ENCODE measurements around the gene CSE1L.
"Not testable (repeated sequence)": the region's sequence is repeated elsewhere in the genome, so short reads cannot be mapped to it uniquely, and the experiment has no call there.

The CSE1L gene

DNA sequence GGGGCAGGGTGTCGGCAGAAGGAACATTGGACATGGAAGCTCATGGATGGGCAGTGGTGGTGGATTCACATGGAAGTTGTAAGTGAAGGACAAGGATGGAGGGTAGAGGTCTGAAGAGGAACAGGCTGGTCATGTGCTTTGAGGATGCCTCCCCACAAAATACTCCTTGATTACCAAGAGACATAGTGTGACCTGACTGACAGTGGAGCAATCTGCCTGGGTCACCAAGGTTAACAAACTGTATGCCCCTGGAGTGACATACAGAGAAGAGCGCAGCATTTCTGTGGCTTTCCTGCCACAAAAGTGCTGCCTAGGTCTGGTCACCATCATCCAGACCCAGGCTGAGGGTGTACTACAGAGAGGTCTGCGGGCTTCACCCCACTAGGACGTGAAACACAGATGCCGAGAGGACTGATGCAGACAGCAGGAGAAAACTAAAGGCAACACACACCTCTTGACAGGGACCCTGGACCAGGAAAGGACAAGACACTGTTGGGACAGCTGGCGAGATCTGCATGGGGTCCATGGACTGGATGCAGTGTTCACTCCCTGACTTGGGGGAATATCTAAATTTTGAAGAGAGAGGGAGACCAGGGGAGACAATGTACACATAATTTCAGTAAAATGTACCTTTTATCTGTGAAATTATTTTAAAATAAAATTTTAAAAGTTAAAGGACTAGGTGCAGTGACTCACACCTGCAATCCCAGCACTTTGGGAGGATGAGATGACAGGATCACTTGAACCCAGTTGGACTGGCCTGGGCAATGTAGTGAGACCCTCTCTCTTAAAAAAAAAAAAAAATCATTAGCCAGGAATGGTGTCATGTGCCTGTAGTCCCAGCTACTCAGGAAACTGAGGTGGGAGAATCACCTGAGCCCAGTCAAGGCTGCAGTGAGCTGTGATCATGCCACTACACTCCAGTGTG lies 64.9 kb downstream of the CSE1L start:
- Histone ChIP-seq H3K4me1 (ENCODE audit: control insufficient read depth, insufficient read depth, low read length) (no peaks in the 10 kb centered on the region), H3K27me3 (ENCODE audit: control insufficient read depth, insufficient read depth, low read length) (no peaks in the 10 kb centered on the region), H3K4me3 (ENCODE audit: low read length) (no peak overlapping the region), H3K27ac (ENCODE audit: low read depth, low read length) (no peak overlapping the region), H3K9ac (ENCODE audit: low read length) (no peak overlapping the region), H3K36me3 (ENCODE audit: control insufficient read depth, insufficient read depth, low read length) (peaks cover 16% of the 10 kb centered on the region)

DNA sequence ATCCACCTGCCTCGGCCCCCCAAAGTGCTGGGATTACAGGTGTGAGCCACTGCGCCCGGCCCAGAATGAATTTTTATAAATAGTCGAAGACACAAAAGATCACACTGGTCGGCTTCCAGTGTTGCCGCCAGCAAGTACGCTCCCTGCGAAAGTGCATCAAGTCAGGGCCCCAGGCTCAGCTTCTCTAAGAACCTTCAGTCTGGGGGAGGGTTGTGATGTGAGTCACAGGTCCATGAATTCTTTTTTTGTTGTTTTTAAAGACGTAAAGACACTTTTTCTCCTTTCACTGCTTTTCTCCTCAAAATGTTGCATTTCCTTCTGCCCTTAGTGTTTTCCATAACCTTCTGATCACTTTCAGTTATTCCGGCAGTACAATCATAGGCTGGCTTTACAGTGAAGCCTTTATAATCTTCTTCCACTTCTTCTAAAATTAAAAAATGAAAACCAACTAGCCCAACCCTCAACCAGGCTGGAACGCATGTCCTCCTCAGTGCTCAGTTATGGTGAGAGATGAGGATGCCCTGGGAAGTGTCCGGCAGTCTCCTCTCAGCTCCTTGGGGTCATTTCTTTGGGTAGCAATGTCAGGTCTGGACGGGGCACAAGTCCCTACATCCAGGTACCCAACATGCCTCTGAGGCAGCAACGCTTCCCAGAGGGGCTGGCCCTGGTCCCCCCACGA lies 66.6 kb downstream of the CSE1L start:
- no peaks in the 10 kb centered on the region for H3K4me1 ChIP-seq (ENCODE audit: control insufficient read depth, insufficient read depth, low read length)
- no peak overlapping the region for H3K9ac ChIP-seq (ENCODE audit: low read length)
- no peak overlapping the region for H3K4me3 ChIP-seq (ENCODE audit: low read length)
- peaks cover 29% of the 10 kb centered on the region for H3K36me3 ChIP-seq (ENCODE audit: control insufficient read depth, insufficient read depth, low read length)
- no peaks in the 10 kb centered on the region for H3K27me3 ChIP-seq (ENCODE audit: control insufficient read depth, insufficient read depth, low read length)
- H3K27ac ChIP-seq (ENCODE audit: low read depth, low read length) = no peak overlapping the region

DNA sequence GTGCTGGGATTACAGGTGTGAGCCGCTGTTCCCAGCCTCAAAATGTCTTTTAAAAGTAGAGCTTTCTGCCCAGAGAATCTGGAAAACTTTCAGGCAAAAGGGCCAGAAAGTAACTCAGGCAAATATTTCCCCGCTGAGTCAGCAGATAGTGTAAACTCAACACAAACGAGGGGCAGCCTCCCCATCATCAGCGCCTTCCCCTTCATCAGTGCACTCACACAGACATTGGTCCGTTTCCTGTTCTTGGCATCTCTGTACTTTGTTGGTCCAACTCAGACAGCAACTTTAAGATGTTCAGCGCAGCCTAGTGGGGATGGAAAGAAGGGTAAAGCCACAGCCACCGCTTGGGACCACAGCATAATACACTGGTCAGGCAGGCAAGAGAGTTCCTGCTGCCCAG lies 69.5 kb downstream of the CSE1L start:
- Histone ChIP-seq H3K9ac (ENCODE audit: low read length) (no peak overlapping the region), H3K36me3 (ENCODE audit: control insufficient read depth, insufficient read depth, low read length) (peaks cover 44% of the 10 kb centered on the region), H3K4me3 (ENCODE audit: low read length) (no peak overlapping the region), H3K27ac (ENCODE audit: low read depth, low read length) (no peak overlapping the region), H3K27me3 (ENCODE audit: control insufficient read depth, insufficient read depth, low read length) (no peaks in the 10 kb centered on the region), H3K4me1 (ENCODE audit: control insufficient read depth, insufficient read depth, low read length) (no peaks in the 10 kb centered on the region)

DNA sequence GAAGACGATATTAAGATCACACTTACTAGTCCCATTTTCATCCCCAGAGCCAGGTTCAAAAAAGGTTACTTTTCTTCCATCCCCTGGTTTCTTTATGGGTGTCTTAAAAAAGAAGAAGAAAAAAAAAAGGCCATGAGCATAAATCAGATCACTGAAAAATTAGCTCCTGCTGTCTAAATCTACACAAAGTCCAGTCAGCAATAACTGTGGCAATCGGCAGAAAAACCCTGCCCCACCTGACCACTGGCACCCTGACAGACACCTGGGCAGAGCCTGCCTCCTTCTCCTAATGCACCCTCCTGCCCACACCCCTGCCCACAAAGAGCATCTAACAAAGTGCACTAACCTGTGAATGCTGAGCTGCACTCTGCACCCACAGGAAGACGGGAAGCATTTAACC lies 72.2 kb downstream of the CSE1L start:
- Histone ChIP-seq H3K27me3 (ENCODE audit: control insufficient read depth, insufficient read depth, low read length) (no peaks in the 10 kb centered on the region), H3K36me3 (ENCODE audit: control insufficient read depth, insufficient read depth, low read length) (peaks cover 41% of the 10 kb centered on the region), H3K27ac (ENCODE audit: low read depth, low read length) (no peak overlapping the region), H3K4me3 (ENCODE audit: low read length) (no peak overlapping the region), H3K9ac (ENCODE audit: low read length) (no peak overlapping the region), H3K4me1 (ENCODE audit: control insufficient read depth, insufficient read depth, low read length) (no peaks in the 10 kb centered on the region)

DNA sequence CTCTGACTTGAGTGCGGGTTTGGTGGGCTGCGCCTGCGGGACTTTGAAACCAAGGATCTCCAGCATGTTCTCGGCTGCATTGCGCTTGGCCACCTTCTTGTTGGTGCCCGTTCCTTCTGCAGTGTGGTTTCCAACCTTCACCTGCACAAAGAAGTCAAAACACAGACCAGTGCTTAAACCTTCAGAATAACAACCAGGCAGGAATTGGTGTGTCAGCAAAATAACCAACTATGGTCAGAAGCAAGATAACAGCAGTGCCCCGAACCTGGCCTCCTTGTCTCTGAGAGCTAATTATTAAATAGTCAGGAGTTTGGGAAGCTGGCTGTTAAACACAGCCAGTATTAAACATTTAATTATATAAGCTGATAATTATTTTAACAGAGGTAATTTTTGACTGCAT lies 73.9 kb downstream of the CSE1L start:
- Histone ChIP-seq H3K27me3 (ENCODE audit: control insufficient read depth, insufficient read depth, low read length) (no peaks in the 10 kb centered on the region), H3K36me3 (ENCODE audit: control insufficient read depth, insufficient read depth, low read length) (peaks cover 40% of the 10 kb centered on the region), H3K4me1 (ENCODE audit: control insufficient read depth, insufficient read depth, low read length) (no peaks in the 10 kb centered on the region), H3K4me3 (ENCODE audit: low read length) (no peak overlapping the region), H3K27ac (ENCODE audit: low read depth, low read length) (no peak overlapping the region), H3K9ac (ENCODE audit: low read length) (no peak overlapping the region)

DNA sequence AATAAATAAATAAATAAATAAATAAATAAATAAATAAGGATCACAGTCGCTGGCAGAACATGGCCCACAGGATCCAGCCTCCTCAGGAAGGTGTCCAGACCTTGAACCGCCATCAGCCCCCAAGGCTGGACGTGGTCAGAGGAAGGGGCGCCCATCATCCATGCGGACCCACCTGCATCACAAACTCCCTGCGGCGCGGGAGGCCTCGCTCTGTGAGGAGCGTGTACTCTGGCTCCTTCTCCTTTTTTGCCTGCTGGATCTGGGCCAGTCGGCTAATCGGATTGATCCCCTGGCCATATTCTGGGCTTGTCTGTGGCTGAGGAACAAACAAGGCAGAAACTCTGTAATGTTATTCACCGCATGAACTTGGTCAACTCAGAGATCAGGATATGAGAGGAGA lies 76.8 kb downstream of the CSE1L start:
- Histone ChIP-seq H3K4me3 (ENCODE audit: low read length) (no peak overlapping the region), H3K27ac (ENCODE audit: low read depth, low read length) (no peak overlapping the region), H3K36me3 (ENCODE audit: control insufficient read depth, insufficient read depth, low read length) (peaks cover 21% of the 10 kb centered on the region), H3K9ac (ENCODE audit: low read length) (no peak overlapping the region), H3K4me1 (ENCODE audit: control insufficient read depth, insufficient read depth, low read length) (no peaks in the 10 kb centered on the region), H3K27me3 (ENCODE audit: control insufficient read depth, insufficient read depth, low read length) (no peaks in the 10 kb centered on the region)

DNA sequence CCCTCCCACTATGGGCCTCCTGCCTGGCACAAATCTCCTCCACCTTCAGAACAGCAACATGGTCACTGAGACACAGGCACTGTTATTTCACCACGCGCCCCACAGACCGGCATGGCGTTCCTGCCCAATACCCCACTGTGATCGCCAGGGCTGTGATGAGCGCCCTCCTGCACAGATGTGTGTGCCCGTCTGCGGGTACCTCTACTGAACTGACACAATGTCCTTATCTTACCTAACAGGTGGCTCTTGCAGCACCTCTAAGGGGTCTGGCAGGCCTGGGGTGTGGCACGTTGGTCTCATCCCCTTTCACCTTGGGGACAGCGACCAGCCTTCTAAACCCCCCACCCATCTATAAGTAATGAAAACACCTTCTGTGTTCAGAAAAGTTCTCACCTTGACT lies 77.9 kb downstream of the CSE1L start:
- H3K27ac ChIP-seq (ENCODE audit: low read depth, low read length) = no peak overlapping the region
- no peaks in the 10 kb centered on the region for H3K27me3 ChIP-seq (ENCODE audit: control insufficient read depth, insufficient read depth, low read length)
- peaks cover 14% of the 10 kb centered on the region for H3K36me3 ChIP-seq (ENCODE audit: control insufficient read depth, insufficient read depth, low read length)
- no peak overlapping the region for H3K4me3 ChIP-seq (ENCODE audit: low read length)
- no peak overlapping the region for H3K9ac ChIP-seq (ENCODE audit: low read length)
- no peaks in the 10 kb centered on the region for H3K4me1 ChIP-seq (ENCODE audit: control insufficient read depth, insufficient read depth, low read length)

DNA sequence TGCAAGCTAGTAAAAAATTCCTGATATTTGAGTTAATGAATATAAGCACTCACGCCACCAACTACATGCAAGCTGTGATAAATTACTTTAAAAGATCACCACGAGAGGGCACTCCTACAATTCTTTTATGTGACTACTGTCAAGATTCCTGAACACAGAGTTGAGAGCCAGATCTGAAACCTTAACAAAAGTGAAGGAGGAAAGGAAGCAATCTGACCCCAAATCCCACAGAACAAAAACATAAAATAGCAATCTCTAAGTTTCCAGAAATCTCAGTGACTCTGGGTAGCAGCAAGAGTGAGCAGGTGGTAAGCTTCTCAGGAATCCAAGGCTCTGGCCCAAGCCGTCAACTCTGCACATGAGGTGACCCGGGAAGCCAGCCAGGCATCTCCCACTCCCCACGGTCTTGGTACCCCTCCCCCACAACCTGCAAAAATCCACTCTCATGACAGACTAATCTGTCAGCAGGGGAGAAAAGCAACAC lies 86.9 kb downstream of the CSE1L start:
- H3K4me1 ChIP-seq (ENCODE audit: control insufficient read depth, insufficient read depth, low read length) = no peaks in the 10 kb centered on the region
- no peak overlapping the region for H3K4me3 ChIP-seq (ENCODE audit: low read length)
- H3K36me3 ChIP-seq (ENCODE audit: control insufficient read depth, insufficient read depth, low read length) = peaks cover 8% of the 10 kb centered on the region
- no peak overlapping the region for H3K27ac ChIP-seq (ENCODE audit: low read depth, low read length)
- H3K27me3 ChIP-seq (ENCODE audit: control insufficient read depth, insufficient read depth, low read length) = no peaks in the 10 kb centered on the region
- H3K9ac ChIP-seq (ENCODE audit: low read length) = no peak overlapping the region

DNA sequence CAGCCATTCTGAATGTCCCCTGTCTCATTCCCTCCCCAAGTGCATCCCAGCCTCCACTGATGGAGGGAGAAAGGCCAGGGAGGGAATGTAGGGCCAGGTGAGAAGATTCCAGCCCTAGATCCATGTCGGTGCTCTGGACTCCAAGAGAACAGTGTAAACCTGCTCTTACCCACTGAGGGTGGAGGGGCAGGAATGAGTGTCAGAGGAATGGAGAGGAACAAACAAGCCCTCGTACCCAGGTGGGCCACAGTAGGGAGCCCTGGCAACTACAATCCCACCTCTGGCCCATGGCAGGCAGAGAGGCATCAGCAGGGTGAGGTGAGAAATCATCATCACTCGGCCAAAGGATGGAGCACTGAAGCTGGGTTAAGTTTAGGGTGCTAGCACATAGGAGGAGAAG lies 87.5 kb downstream of the CSE1L start:
- no peak overlapping the region for H3K9ac ChIP-seq (ENCODE audit: low read length)
- no peaks in the 10 kb centered on the region for H3K27me3 ChIP-seq (ENCODE audit: control insufficient read depth, insufficient read depth, low read length)
- H3K4me1 ChIP-seq (ENCODE audit: control insufficient read depth, insufficient read depth, low read length) = no peaks in the 10 kb centered on the region
- H3K4me3 ChIP-seq (ENCODE audit: low read length) = no peak overlapping the region
- H3K36me3 ChIP-seq (ENCODE audit: control insufficient read depth, insufficient read depth, low read length) = peaks cover 8% of the 10 kb centered on the region
- no peak overlapping the region for H3K27ac ChIP-seq (ENCODE audit: low read depth, low read length)

DNA sequence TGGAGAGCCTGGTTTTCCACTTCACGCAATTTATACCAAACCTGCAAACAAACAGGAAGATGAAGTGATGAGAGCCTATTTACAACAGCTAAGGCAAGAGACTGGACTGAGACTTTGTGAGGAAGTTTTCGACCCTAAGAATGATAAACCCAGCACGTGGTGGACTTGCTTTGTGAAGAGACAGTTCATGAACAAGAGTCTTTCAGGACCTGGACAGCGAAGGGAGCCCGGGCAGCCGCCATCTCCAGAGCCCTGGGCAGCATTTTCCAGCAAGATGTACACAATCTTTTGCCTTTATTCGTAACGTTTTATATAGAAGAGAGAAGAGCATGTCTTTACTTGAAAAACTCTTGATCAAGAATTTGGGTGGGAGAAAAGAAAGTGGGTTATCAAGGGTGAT lies 88.7 kb downstream of the CSE1L start:
- not testable (repeated sequence) for H3K9ac ChIP-seq (ENCODE audit: low read length); H3K27ac ChIP-seq (ENCODE audit: low read depth, low read length); H3K27me3 ChIP-seq (ENCODE audit: control insufficient read depth, insufficient read depth, low read length); H3K4me1 ChIP-seq (ENCODE audit: control insufficient read depth, insufficient read depth, low read length); H3K4me3 ChIP-seq (ENCODE audit: low read length); H3K36me3 ChIP-seq (ENCODE audit: control insufficient read depth, insufficient read depth, low read length)

DNA sequence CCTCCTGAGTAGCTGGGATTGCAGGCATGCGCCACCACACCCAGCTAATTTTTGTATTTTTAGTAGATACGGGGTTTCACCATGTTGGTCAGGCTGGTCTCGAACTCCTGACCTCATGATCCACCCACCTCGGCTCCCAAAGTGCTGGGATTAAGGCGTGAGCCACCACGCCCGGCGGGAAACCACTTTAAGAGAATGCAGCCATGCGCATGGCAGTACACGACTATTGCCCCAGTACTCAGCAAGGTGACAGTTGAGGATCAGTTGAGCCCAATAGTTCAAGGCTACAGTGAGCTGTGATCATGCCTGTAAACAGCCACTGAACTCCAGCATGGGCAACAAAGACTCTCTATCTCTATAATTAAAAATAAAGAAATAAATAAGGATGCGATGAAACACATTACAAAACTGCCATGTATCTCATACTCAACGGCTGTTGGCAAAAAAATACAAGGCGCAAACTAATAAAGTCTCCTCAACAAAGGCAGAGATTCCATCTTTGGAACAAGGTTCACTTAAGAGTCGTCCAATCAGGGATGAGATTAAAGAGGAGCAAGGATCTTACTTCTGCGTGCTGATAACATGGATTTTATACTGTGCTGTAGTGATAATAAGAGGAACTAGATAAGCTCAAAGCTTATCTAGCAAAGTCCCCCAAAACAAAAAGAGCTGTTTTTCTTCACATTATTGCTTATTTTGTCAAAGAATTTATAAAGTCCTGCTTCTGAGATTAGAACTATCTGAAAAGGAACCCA lies 90.9 kb downstream of the CSE1L start:
- H3K4me1 ChIP-seq (ENCODE audit: control insufficient read depth, insufficient read depth, low read length) = peaks cover 4% of the 10 kb centered on the region

DNA sequence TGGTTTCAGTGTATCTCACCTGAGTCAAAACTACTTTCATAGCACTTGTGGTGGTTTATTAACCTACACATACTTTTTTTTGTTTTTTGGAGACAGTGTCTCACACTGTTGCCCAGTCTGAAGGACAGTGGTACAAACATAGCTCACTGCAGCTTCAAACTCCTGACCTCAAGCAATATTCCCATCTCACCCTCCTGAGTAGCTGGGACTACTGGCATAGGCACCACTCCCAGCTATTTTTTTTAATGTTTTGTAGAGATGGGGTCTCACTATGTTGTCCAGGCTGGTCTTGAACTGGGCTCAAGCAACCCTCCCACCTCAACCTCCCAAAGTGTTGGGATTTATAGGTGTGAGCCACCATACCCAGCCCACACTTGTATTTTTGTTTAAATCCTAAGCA lies 92.3 kb downstream of the CSE1L start:
- Histone ChIP-seq H3K27me3 (ENCODE audit: control insufficient read depth, insufficient read depth, low read length) (no peaks in the 10 kb centered on the region), H3K36me3 (ENCODE audit: control insufficient read depth, insufficient read depth, low read length) (peaks cover 5% of the 10 kb centered on the region), H3K9ac (ENCODE audit: low read length) (no peak overlapping the region), H3K4me3 (ENCODE audit: low read length) (no peak overlapping the region), H3K4me1 (ENCODE audit: control insufficient read depth, insufficient read depth, low read length) (peaks cover 4% of the 10 kb centered on the region), H3K27ac (ENCODE audit: low read depth, low read length) (no peak overlapping the region)

More for the DNA sequence above, 90.9 kb downstream of the CSE1L start:
- no peaks in the 10 kb centered on the region for H3K27me3 ChIP-seq (ENCODE audit: control insufficient read depth, insufficient read depth, low read length)
- H3K36me3 ChIP-seq (ENCODE audit: control insufficient read depth, insufficient read depth, low read length) = peaks cover 8% of the 10 kb centered on the region
- no peak overlapping the region for H3K27ac ChIP-seq (ENCODE audit: low read depth, low read length)
- no peak overlapping the region for H3K9ac ChIP-seq (ENCODE audit: low read length)
- H3K4me3 ChIP-seq (ENCODE audit: low read length) = no peak overlapping the region
